H1 (cell line): Measurements from ENCODE around the gene COA1. TPM values are rescaled to one million over a fixed set of nuclear protein-coding genes. Genes with fewer than 3 reads are reported as not detected.

Experiments
- CTCF ChIA-PET: fragments of 300-600 bp; sonication (Branson Sonifier 250); formaldehyde crosslinking; loops from one replicate; lab custom pipeline; 2021; ENCODE audit not compliant: partially characterized antibody; lab: Charles Lee
- POLR2A ChIA-PET: fragments of 300-600 bp; sonication (Branson Sonifier 250); formaldehyde crosslinking; loops from one replicate; lab custom pipeline; 2021; ENCODE audit warnings: inconsistent platforms; ENCODE audit not compliant: partially characterized antibody; lab: Charles Lee
- DNase-seq, 2 experiments: peaks; one replicate each; pipeline versions ENCODE4 v3.0.0 to v3.0.0-alpha.2; 2010 to 2022; ENCODE audit warnings: low spot score in 2 of 2, low read depth in 1 of 2, mixed read lengths in 1 of 2
- FAIRE-seq: peaks from 2 replicates; lab custom pipeline; 2011; peaks lifted over from hg19 to GRCh38; lab: Jason Lieb, UNC
- H2AFZ ChIP-seq: 2 replicates; pipeline ENCODE4 v1.8.1; 2012; ENCODE audit warnings: low read length, inconsistent platforms
- H2AK5ac ChIP-seq: 2 replicates; pipeline ENCODE4 v1.6.1; 2013; ENCODE audit warnings: low read depth, low read length
- H2BK120ac ChIP-seq: replicated peaks from 2 replicates; pipeline ENCODE3; 2013; ENCODE audit warnings: low read depth, low read length, inconsistent platforms
- H2BK12ac ChIP-seq: 2 replicates; pipeline ENCODE4 v1.6.1; 2013; ENCODE audit warnings: low read depth, low read length
- H2BK15ac ChIP-seq: 2 replicates; pipeline ENCODE4 v1.6.1; 2013; ENCODE audit warnings: low read length
- H2BK20ac ChIP-seq: 2 replicates; pipeline ENCODE4 v1.6.1; 2013; ENCODE audit warnings: low read length
- H2BK5ac ChIP-seq: 2 replicates; pipeline ENCODE4 v1.6.1; 2013; ENCODE audit warnings: low read depth, low read length
- H3K14ac ChIP-seq: 2 replicates; pipeline ENCODE4 v1.6.1; 2013; ENCODE audit warnings: inconsistent platforms; ENCODE audit not compliant: insufficient read length
- H3K18ac ChIP-seq: 2 replicates; pipeline ENCODE4 v1.6.1; 2013; ENCODE audit warnings: low read length; ENCODE audit errors: extremely low read depth
- H3K23ac ChIP-seq: 2 replicates; pipeline ENCODE4 v1.6.1; 2013; ENCODE audit warnings: inconsistent platforms; ENCODE audit not compliant: insufficient read length
- H3K23me2 ChIP-seq: 2 replicates; pipeline ENCODE4 v1.6.1; 2013; ENCODE audit warnings: low read depth, low read length
- H3K27ac ChIP-seq: 2 replicates; pipeline ENCODE4 v1.6.1; 2011; ENCODE audit warnings: low read depth, low read length, inconsistent platforms
- H3K27me3 ChIP-seq, 4 experiments: replicated peaks in 1 of 4; 1 replicate in 1 of 4; 2 replicates in 3 of 4; pipeline versions ENCODE4 v1.6.1 to v1.8.1; 2011 to 2013; ENCODE audit warnings: low read length in 3 of 4, mild to moderate bottlenecking in 3 of 4, inconsistent platforms in 2 of 4, mixed read lengths in 2 of 4, moderate library complexity in 1 of 4; ENCODE audit not compliant: control insufficient read depth in 3 of 4, insufficient read depth in 3 of 4; ENCODE audit errors: extremely low read depth in 1 of 4
- H3K36me3 ChIP-seq, 4 experiments: 2 replicates each; pipeline versions ENCODE4 v1.6.1 to v1.8.1; 2011 to 2013; ENCODE audit warnings: mild to moderate bottlenecking in 4 of 4, low read length in 3 of 4, moderate library complexity in 2 of 4, control low read depth in 1 of 4, inconsistent platforms in 1 of 4; ENCODE audit not compliant: insufficient read depth in 4 of 4, control insufficient read depth in 2 of 4
- H3K4ac ChIP-seq: replicated peaks from 2 replicates; pipeline ENCODE3; 2013; ENCODE audit warnings: low read length, low read depth, mixed read lengths, inconsistent platforms; ENCODE audit not compliant: insufficient read length
- H3K4me1 ChIP-seq, 4 experiments: replicated peaks in 1 of 4; 1 replicate in 1 of 4; 2 replicates in 3 of 4; pipeline versions ENCODE4 v1.6.1 to v1.8.1; 2011 to 2013; ENCODE audit warnings: low read length in 3 of 4, inconsistent platforms in 2 of 4, mixed read lengths in 1 of 4; ENCODE audit not compliant: insufficient read depth in 4 of 4, control insufficient read depth in 3 of 4
- H3K4me2 ChIP-seq, 2 experiments: 2 replicates each; pipeline versions ENCODE4 v1.6.1 to v1.8.1; 2011 to 2013; ENCODE audit warnings: low read depth in 2 of 2, low read length in 2 of 2, control low read depth in 1 of 2, inconsistent platforms in 1 of 2, mild to moderate bottlenecking in 1 of 2; ENCODE audit not compliant: insufficient read depth in 1 of 2
- H3K4me3 ChIP-seq, 4 experiments: fragments of 200-600, 300-600 bp in 1 of 4; sonication (generic), shearing (Covaris generic), sonication (Bioruptor Twin) in 1 of 4; 2 replicates each; pipeline versions ENCODE4 v1.5.1 to v1.8.1; 2011 to 2016; ENCODE audit warnings: low read length in 4 of 4, low read depth in 3 of 4, control low read depth in 2 of 4, inconsistent platforms in 2 of 4, mild to moderate bottlenecking in 2 of 4, mixed read lengths in 1 of 4, moderate library complexity in 1 of 4; ENCODE audit not compliant: insufficient read depth in 2 of 4; ENCODE audit errors: extremely low read depth in 1 of 4
- H3K56ac ChIP-seq: replicated peaks from 2 replicates; pipeline ENCODE3; 2013; ENCODE audit warnings: low read depth, mild to moderate bottlenecking, mixed read lengths, low read length, inconsistent platforms; ENCODE audit not compliant: insufficient read length
- H3K79me1 ChIP-seq: 2 replicates; pipeline ENCODE4 v1.6.1; 2013; ENCODE audit warnings: low read depth, low read length, control low read depth
- H3K79me2 ChIP-seq, 2 experiments: 2 replicates each; pipeline versions ENCODE4 v1.6.1 to v1.8.1; 2012 to 2013; ENCODE audit warnings: low read length in 2 of 2, mild to moderate bottlenecking in 2 of 2, inconsistent platforms in 1 of 2; ENCODE audit not compliant: insufficient read depth in 2 of 2, control insufficient read depth in 1 of 2
- H3K9ac ChIP-seq, 4 experiments: replicated peaks in 1 of 4; 1 replicate in 1 of 4; 2 replicates in 3 of 4; pipeline versions ENCODE4 v1.6.1 to v1.8.1; 2011 to 2013; ENCODE audit warnings: low read depth in 3 of 4, low read length in 3 of 4, control low read depth in 2 of 4, mild to moderate bottlenecking in 2 of 4, moderate library complexity in 2 of 4, inconsistent platforms in 1 of 4; ENCODE audit errors: extremely low read depth in 1 of 4
- H3K9me3 ChIP-seq, 2 experiments: 2 replicates each; pipeline versions ENCODE4 v1.6.1 to v1.8.1; 2012 to 2013; ENCODE audit warnings: mild to moderate bottlenecking in 2 of 2, moderate library complexity in 2 of 2, control low read depth in 1 of 2, inconsistent platforms in 1 of 2, low read depth in 1 of 2, low read length in 1 of 2, mixed read lengths in 1 of 2; ENCODE audit not compliant: insufficient read depth in 2 of 2
- H4K20me1 ChIP-seq, 2 experiments: replicated peaks in 1 of 2; 2 replicates each; pipeline versions ENCODE3 to v1.8.1; 2011 to 2013; ENCODE audit warnings: inconsistent platforms in 2 of 2, low read length in 2 of 2, mild to moderate bottlenecking in 1 of 2; ENCODE audit not compliant: insufficient read depth in 2 of 2, control insufficient read depth in 1 of 2
- H4K5ac ChIP-seq: 2 replicates; pipeline ENCODE4 v1.6.1; 2013; ENCODE audit warnings: low read length, low read depth, mixed read lengths, inconsistent platforms; ENCODE audit not compliant: insufficient read length
- H4K8ac ChIP-seq: 2 replicates; pipeline ENCODE4 v1.8.0; 2013; ENCODE audit warnings: mild to moderate bottlenecking, moderate library complexity, low read length, inconsistent platforms; ENCODE audit not compliant: insufficient read depth; ENCODE audit errors: extremely low read depth
- H4K91ac ChIP-seq: replicated peaks from 2 replicates; pipeline ENCODE3; 2013; ENCODE audit warnings: low read length, mixed read lengths, inconsistent platforms; ENCODE audit not compliant: insufficient read length
- CHD2 ChIP-seq: IDR thresholded peaks from 2 replicates; pipeline ENCODE4 v1.6.1; 2012; ENCODE audit warnings: low read length, improper control_type of control experiment
- GABPA ChIP-seq: IDR thresholded peaks from 2 replicates; pipeline ENCODE4 v1.6.1; 2011; ENCODE audit warnings: mild to moderate bottlenecking, low read length, moderate library complexity, borderline replicate concordance; ENCODE audit not compliant: insufficient read depth
- HDAC2 ChIP-seq, 2 experiments: fragments of 300-600 bp in 1 of 2; sonication (generic) in 1 of 2; IDR thresholded peaks; 2 replicates each; pipeline ENCODE4 v1.6.1; 2011 to 2012; ENCODE audit warnings: low read depth in 2 of 2, low read length in 2 of 2, mild to moderate bottlenecking in 2 of 2, moderate library complexity in 2 of 2, borderline replicate concordance in 1 of 2, inconsistent platforms in 1 of 2
- RBBP5 ChIP-seq: IDR thresholded peaks from 2 replicates; pipeline ENCODE4 v1.7.1; 2012; ENCODE audit warnings: low read depth, mild to moderate bottlenecking, inconsistent platforms, low read length, moderate library complexity, borderline replicate concordance
- SIX5 ChIP-seq: IDR thresholded peaks from 2 replicates; pipeline ENCODE4 v1.6.1; 2011; ENCODE audit warnings: mild to moderate bottlenecking, low read depth, low read length
- SP1 ChIP-seq: IDR thresholded peaks from 2 replicates; pipeline ENCODE4 v1.6.1; 2011; ENCODE audit warnings: low read depth, low read length
- SUZ12 ChIP-seq: fragments of 200-600 bp; sonication (generic); IDR thresholded peaks from 2 replicates; pipeline ENCODE4 v1.6.1; 2012; ENCODE audit warnings: mild to moderate bottlenecking, inconsistent platforms, low read length, moderate library complexity, mixed read lengths
- TBP ChIP-seq: IDR thresholded peaks from 2 replicates; pipeline ENCODE4 v1.6.1; 2011; ENCODE audit warnings: low read depth, low read length, improper control_type of control experiment
- YY1 ChIP-seq: IDR thresholded peaks from 2 replicates; pipeline ENCODE4 v1.6.1; 2011; ENCODE audit warnings: low read depth, mild to moderate bottlenecking, low read length
- WGBS, 2 experiments: shearing (Covaris generic) in 1 of 2; methylation state at CpG; one replicate each; pipeline versions ENCODE4 v1.1.6 to v1.1.7; 2013 to 2015; ENCODE audit warnings: low lambda C conversion rate in 2 of 2, mixed read lengths in 2 of 2, inconsistent platforms in 1 of 2, low coverage in 1 of 2, missing lambda C conversion rate in 1 of 2; ENCODE audit not compliant: insufficient replicate concordance in 2 of 2, insufficient coverage in 1 of 2, insufficient read length in 1 of 2; ENCODE audit errors: extremely low coverage in 1 of 2, missing lambda C conversion rate in 1 of 2; 5-methylcytosine and 5-hydroxymethylcytosine counted together
- polyA plus RNA-seq, 7 experiments: library from polyadenylated mRNA; depleted of rRNA in 3 of 7; stranded (reverse) in 5 of 7; unstranded in 2 of 7; fragments of >200 nt in 5 of 7; fragments of 200-250 nt in 2 of 7; gene quantifications; 1 replicate in 5 of 7; 2 replicates in 1 of 7; 4 replicates in 1 of 7; pipeline versions ENCODE4 v1.2.1 to v1.2.3, GENCODE V29; 2011 to 2013; ENCODE audit warnings: missing spikeins in 2 of 7, mixed read lengths in 2 of 7
- total RNA-seq: library from RNA; stranded (reverse); fragmentation: NEBNext Ultra II Directional; extraction: Animal tissue kit (Norgen Biotek cat#: 25700); gene quantifications from 2 replicates; pipeline ENCODE4 v1.2.1, GENCODE V29; 2021
- TF ChIP-seq, protein P1 (sequence below): IDR thresholded peaks from 2 replicates; pipeline ENCODE4 v1.6.1; 2011; ENCODE audit warnings: low read depth, mild to moderate bottlenecking, low read length; ENCODE audit not compliant: insufficient read depth
- TF ChIP-seq, protein P2 (sequence below): IDR thresholded peaks from 2 replicates; pipeline ENCODE4 v1.6.1; 2011; ENCODE audit warnings: low read length, improper control_type of control experiment

COA1 gene
- total and polyA plus RNA-seq, 2 of the 8 experiments (the other 6 are each of a cell fraction or from before 2014, with no cell fraction given) = 98.6 to 143 TPM

- Histone ChIP-seq H4K91ac (no peak overlapping the region), H3K9me3 (no peaks in the 10 kb centered on the region), H3K18ac (no peak overlapping the region), H4K8ac (no peak overlapping the region), H3K4me3 (peak overlapping the region in 2 of 4 experiments; percentile 74 to 92; a peak in 2 of 8 replicates), H2BK12ac (no peak overlapping the region), H3K23ac (no peak overlapping the region), H3K27ac (no peak overlapping the region), H3K23me2 (peaks cover 4% of the 10 kb centered on the region), H3K79me2 (no peaks in the 10 kb centered on the region), H3K9ac (no peak overlapping the region), H3K36me3 (no peaks in the 10 kb centered on the region), H2BK15ac (no peak overlapping the region), H3K4me1 (peaks cover 0 to 3% (median 1%) of the 10 kb centered on the region in 4 experiments; a peak in 3 of 7 replicates), H2AFZ (no peak overlapping the region), H2AK5ac (no peak overlapping the region), H2BK5ac (no peak overlapping the region), H2BK120ac (no peak overlapping the region), H3K14ac (no peak overlapping the region), H3K4ac (no peak overlapping the region), H4K5ac (no peak overlapping the region), H3K79me1 (peaks cover 3% of the 10 kb centered on the region; the same call in 1 of the 2 replicates), H3K56ac (no peak overlapping the region), H3K4me2 (peak overlapping the region in 1 of 2 experiments; percentile 75; a peak in 2 of 4 replicates), H3K27me3 (peaks cover 0 to 10% (median 8%) of the 10 kb centered on the region in 4 experiments; a peak in 4 of 7 replicates), H2BK20ac (no peak overlapping the region), H4K20me1 (no peaks in the 10 kb centered on the region)
- 88% methylated on average over 2 of the region's 2 CpGs; no CpG with 5 or more reads in 1 of the 2 experiments for WGBS, 2 experiments
- POLR2A ChIA-PET = interaction anchor here (0.7 to 2.1 kb wide), 7 partner anchors 11 to 160 kb away, joined by 3 to 12 read pairs (median 4); partner anchors contain the start of gene COA1
- DNase-seq (no peak), FAIRE-seq (no peak)
- CTCF ChIA-PET = no interaction called here
- TF ChIP-seq CHD2 (no peak), GABPA (no peak), SIX5 (no peak), YY1 (no peak), SP1 (no peak), TBP (no peak), HDAC2 (IDR thresholded peaks at IDR 0.05; ENCODE audit: borderline replicate concordance in 1 of 2, low read depth in 2 of 2, low read length in 2 of 2) (no peak), SUZ12 (no peak), RBBP5 (no peak)
- TF ChIP-seq, protein P1, sequence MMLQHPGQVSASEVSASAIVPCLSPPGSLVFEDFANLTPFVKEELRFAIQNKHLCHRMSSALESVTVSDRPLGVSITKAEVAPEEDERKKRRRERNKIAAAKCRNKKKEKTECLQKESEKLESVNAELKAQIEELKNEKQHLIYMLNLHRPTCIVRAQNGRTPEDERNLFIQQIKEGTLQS = no peak
- TF ChIP-seq, protein P2, sequence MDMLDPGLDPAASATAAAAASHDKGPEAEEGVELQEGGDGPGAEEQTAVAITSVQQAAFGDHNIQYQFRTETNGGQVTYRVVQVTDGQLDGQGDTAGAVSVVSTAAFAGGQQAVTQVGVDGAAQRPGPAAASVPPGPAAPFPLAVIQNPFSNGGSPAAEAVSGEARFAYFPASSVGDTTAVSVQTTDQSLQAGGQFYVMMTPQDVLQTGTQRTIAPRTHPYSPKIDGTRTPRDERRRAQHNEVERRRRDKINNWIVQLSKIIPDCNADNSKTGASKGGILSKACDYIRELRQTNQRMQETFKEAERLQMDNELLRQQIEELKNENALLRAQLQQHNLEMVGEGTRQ = no peak
These were observed 27.9 kb upstream of the COA1 start for GRCh38 chr7:43757073-43757720.
